Epithelial cell of esophagus (primary cell): ENCODE measurements around the gene TMEM33.

Experiments
- DNase-seq: peaks from one replicate; pipeline ENCODE4 v3.0.0; 2010; ENCODE audit warnings: low read depth
- H3K4me3 ChIP-seq: 2 replicates; pipeline ENCODE4 v1.5.1; 2011; ENCODE audit warnings: mild to moderate bottlenecking, low read length, control low read depth
- TF ChIP-seq, protein P1 (sequence below): IDR thresholded peaks from 2 replicates; pipeline ENCODE4 v1.5.1; 2011; ENCODE audit warnings: low read depth, mild to moderate bottlenecking, low read length, control low read depth, inconsistent platforms; ENCODE audit not compliant: insufficient read depth; ENCODE audit errors: missing control alignments

TMEM33 gene

DNA sequence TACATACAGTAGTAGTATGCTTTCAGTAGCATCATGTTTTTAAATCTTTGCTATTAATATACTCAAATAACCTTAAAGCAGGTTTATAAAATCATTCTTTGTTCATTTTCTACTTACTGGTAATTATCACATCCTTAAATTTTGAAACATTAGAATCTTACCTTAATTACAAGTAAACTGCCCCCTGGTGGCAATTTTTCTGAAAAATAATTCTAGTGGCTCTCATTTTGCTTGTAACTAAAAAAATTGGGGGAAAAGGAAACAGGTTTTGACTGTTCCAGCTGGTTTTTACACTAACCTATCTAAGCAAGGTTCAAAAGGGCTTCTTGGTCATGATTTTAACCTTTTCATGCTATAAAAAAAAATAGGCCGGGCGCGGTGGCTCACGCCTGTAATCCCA is 27.9 kb downstream of the TMEM33 start:
- no peak overlapping the region for H3K4me3 ChIP-seq

DNA sequence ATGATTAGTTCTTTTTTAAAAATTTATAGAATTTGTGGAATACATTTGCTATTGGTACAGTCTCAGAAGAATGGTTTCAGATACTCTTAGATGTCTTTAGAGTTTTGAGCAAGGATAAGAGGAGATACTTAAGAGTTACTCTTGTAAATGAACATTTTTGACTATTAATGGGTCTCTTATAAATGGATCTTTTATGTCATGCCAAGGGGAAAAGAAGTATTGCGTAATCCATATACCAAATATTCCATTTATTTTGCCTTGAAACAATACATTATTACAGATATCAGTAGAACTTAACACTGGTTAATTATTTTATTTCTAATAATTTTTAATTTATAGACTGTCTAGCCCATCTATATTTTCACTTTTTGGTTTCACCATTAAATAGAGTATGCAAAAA is 29.2 kb downstream of the TMEM33 start:
- TF ChIP-seq, protein P1, sequence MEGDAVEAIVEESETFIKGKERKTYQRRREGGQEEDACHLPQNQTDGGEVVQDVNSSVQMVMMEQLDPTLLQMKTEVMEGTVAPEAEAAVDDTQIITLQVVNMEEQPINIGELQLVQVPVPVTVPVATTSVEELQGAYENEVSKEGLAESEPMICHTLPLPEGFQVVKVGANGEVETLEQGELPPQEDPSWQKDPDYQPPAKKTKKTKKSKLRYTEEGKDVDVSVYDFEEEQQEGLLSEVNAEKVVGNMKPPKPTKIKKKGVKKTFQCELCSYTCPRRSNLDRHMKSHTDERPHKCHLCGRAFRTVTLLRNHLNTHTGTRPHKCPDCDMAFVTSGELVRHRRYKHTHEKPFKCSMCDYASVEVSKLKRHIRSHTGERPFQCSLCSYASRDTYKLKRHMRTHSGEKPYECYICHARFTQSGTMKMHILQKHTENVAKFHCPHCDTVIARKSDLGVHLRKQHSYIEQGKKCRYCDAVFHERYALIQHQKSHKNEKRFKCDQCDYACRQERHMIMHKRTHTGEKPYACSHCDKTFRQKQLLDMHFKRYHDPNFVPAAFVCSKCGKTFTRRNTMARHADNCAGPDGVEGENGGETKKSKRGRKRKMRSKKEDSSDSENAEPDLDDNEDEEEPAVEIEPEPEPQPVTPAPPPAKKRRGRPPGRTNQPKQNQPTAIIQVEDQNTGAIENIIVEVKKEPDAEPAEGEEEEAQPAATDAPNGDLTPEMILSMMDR: no peak
- no peak for DNase-seq

More for the DNA sequence above, 27.9 kb downstream of the TMEM33 start:
- TF ChIP-seq, protein P1: peak; percentile 23
- DNase-seq: peak; percentile 32

GRCh38 chr4:41967392-41967791 is 32.2 kb downstream of the TMEM33 start:
- TF ChIP-seq, protein P1: no peak
- peak; percentile 68 for DNase-seq
- H3K4me3 ChIP-seq: no peak overlapping the region

More for the DNA sequence above, 29.2 kb downstream of the TMEM33 start:
- H3K4me3 ChIP-seq: no peak overlapping the region

- TF ChIP-seq, protein P1: no peak
- no peak for DNase-seq
- no peak overlapping the region for H3K4me3 ChIP-seq
Observed at GRCh38 chr4:41969671-41970070, 34.4 kb downstream of the TMEM33 start.

DNA sequence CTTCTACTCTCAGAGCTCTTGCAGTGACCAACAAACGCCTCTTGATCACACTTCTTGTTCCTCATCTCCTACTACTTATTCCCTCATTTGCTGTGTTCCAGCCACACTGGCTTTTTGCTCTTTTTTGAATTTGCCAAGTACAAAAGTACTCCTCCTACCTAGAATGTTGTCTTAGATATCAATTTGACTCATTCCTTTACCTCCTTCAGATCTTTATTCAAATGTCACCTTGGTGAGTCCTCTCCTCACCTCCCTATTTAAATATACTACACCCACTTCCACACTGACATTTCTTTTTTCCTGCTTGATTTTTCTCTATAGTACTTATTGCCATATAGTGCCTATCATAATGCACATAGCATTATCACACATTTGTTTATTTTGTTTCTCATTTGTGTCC is 40.1 kb downstream of the TMEM33 start:
- DNase-seq: no peak
- no peak overlapping the region for H3K4me3 ChIP-seq
- TF ChIP-seq, protein P1: no peak

DNA sequence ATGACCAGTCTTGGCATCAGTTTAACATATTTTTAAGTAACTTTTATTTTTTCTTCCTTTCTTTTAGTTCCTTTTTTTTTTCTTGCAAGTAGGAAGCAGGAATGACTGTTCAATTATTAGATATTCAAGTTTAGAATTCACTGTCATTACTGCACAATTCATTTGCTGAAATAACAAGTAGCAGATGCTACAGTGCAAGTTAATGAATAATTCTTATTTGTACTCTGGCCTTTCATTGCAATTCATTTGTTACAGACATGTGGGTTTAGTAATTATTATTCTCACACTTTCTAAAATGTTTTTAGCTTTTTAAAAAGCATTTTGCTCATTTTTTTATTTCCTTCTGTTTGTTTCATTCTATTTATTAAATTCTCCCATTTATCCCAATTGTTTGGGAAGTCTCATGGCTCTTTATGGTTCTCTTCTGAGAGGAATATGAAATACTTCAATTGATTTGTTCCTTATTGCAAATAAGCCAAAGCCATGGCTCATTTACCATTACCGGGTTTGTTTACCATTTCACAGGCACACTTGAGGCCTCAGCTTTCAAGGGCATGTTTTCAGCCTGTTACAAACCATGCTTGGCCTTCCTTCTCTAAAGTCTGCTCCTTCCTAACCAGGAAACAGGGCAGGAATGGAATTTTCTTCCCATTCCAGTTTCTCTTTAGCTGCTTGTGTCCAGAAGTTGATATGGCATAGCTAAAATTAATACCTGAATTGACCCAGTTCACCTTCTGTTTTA is 41.7 kb downstream of the TMEM33 start:
- TF ChIP-seq, protein P1: no peak
- H3K4me3 ChIP-seq: no peak overlapping the region
- DNase-seq: no peak

DNA sequence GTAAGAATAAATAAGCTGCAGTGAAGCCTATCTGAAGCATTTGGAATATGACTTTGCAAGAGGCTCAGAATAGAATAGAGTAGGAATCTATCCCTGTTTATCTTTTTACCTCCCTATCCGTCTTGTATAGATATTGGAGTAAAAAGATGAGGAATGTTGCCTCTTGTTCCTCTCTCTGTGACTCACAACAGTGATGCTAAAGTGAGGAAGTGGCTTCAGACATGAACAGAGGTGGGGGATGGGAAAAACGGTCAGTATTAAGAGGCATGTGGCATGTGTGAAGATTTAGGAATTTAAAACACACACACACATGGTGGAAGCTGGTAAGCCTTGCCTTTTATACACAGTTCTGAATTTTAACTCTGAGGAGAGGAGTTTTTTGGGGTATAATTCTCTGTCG is 42.5 kb downstream of the TMEM33 start:
- TF ChIP-seq, protein P1: no peak
- DNase-seq: peak; percentile 17

More for the DNA sequence above, 42.5 kb downstream of the TMEM33 start:
- no peak overlapping the region for H3K4me3 ChIP-seq
